Breast epithelium (tissue), 4 donors: ENCODE data around the gene TXNDC2. TPM values are rescaled to one million over a fixed set of nuclear protein-coding genes. Genes with fewer than 3 reads are reported as not detected.
"Not testable (repeated sequence)": the region's sequence is repeated elsewhere in the genome, so short reads cannot be mapped to it uniquely, and the experiment has no call there.

Source experiments
- DNase-seq, 2 donors: peaks; one replicate each; pipeline ENCODE4 v3.0.0-alpha.2; 2019; ENCODE audit warnings: low spot score in 2 of 2
- H3K27ac ChIP-seq, 2 donors: fragments of 200-600 bp; sonication (generic) in 1 of 2; one replicate each; pipeline ENCODE4 v1.5.1; 2016 to 2019; ENCODE audit warnings: mild to moderate bottlenecking in 1 of 2
- H3K27me3 ChIP-seq, 2 donors: fragments of 200-600 bp; sonication (generic) in 1 of 2; one replicate each; pipeline versions ENCODE4 v1.5.1 to v1.6.0; 2017 to 2019; ENCODE audit warnings: control low read depth in 1 of 2, mild to moderate bottlenecking in 1 of 2
- H3K36me3 ChIP-seq: fragments of 200-600 bp; one replicate; pipeline ENCODE4 v1.5.1; 2019
- H3K4me1 ChIP-seq, 2 donors: fragments of 200-600 bp; sonication (generic); one replicate each; pipeline ENCODE4 v1.5.1; 2016 to 2019; ENCODE audit warnings: control low read depth in 1 of 2
- H3K4me3 ChIP-seq, 3 donors: fragments of 200-600 bp; sonication (generic); 1 replicate in 2 of 3; 2 replicates in 1 of 3; pipeline ENCODE4 v1.5.1; 2016 to 2019; ENCODE audit warnings: mild to moderate bottlenecking in 3 of 3, moderate library complexity in 2 of 3
- H3K9me3 ChIP-seq, 2 donors: fragments of 200-600 bp; sonication (generic) in 1 of 2; one replicate each; pipeline ENCODE4 v1.5.1; 2016 to 2019; ENCODE audit warnings: control low read depth in 1 of 2
- CTCF ChIP-seq, 3 donors: fragments of 450-650 bp; IDR thresholded peaks; one replicate each; pipeline ENCODE4 v1.5.1; 2016 to 2017; ENCODE audit warnings: antibody characterized with exemption in 3 of 3, mild to moderate bottlenecking in 3 of 3, moderate library complexity in 3 of 3
- POLR2A ChIP-seq: fragments of 450-650 bp; IDR thresholded peaks from one replicate; pipeline ENCODE4 v1.6.1; 2016; ENCODE audit warnings: antibody characterized with exemption, mild to moderate bottlenecking, moderate library complexity
- POLR2AphosphoS5 ChIP-seq, 3 donors: sonication (generic); formaldehyde crosslinking; IDR thresholded peaks; one replicate each; pipeline ENCODE4 v1.6.1; 2017; ENCODE audit warnings: antibody characterized with exemption in 3 of 3
- intact Hi-C: fragments of 100-400 bp; cut with DNase I; formaldehyde crosslinking; loops from one replicate; pipeline ENCODE4 v1.15.1; 2023; ENCODE audit warnings: low total_unique reads
- total RNA-seq, 3 donors: library from RNA; depleted of rRNA; stranded (reverse); fragments of >200 nt; gene quantifications; one replicate each; pipeline ENCODE4 v1.1.0, GENCODE V29; 2016

The TXNDC2 gene
- total RNA-seq, 3 donors from 2014 or later = 0.16 TPM; not detected in 2

- Histone ChIP-seq H3K9me3 (no peaks in the 10 kb centered on the region), H3K27me3 (no peaks in the 10 kb centered on the region), H3K4me1 (no peaks in the 10 kb centered on the region), H3K27ac (no peak overlapping the region), H3K36me3 (no peaks in the 10 kb centered on the region), H3K4me3 (no peak overlapping the region)
- no peak for DNase-seq
- intact Hi-C loops = no loop called here
- TF ChIP-seq POLR2AphosphoS5 (IDR thresholded peaks at IDR 0.05) (no peak), POLR2A (no peak), CTCF (IDR thresholded peaks at IDR 0.05) (no peak)
These were observed 5.2 kb downstream of the TXNDC2 start for GRCh38 chr18:9890957-9891356.

GRCh38 chr18:9891515-9891914, 5.7 kb downstream of the TXNDC2 start:
- H3K4me3 ChIP-seq, H3K4me1 ChIP-seq, DNase-seq, H3K9me3 ChIP-seq, intact Hi-C loops, H3K36me3 ChIP-seq, H3K27ac ChIP-seq, H3K27me3 ChIP-seq: not testable (repeated sequence)

GRCh38 chr18:9894454-9895068, 8.8 kb downstream of the TXNDC2 start:
- H3K4me1 ChIP-seq = no peaks in the 10 kb centered on the region
- DNase-seq = no peak
- no peaks in the 10 kb centered on the region for H3K9me3 ChIP-seq
- no peak overlapping the region for H3K4me3 ChIP-seq
- H3K36me3 ChIP-seq = no peaks in the 10 kb centered on the region
- no peak overlapping the region for H3K27ac ChIP-seq
- TF ChIP-seq POLR2AphosphoS5 (IDR thresholded peaks at IDR 0.05) (no peak), CTCF (IDR thresholded peaks at IDR 0.05) (no peak), POLR2A (no peak)
- intact Hi-C loops = no loop called here
- H3K27me3 ChIP-seq = no peaks in the 10 kb centered on the region

GRCh38 chr18:9897129-9897528, 11.4 kb downstream of the TXNDC2 start:
- Histone ChIP-seq H3K9me3 (no peaks in the 10 kb centered on the region), H3K27me3 (no peaks in the 10 kb centered on the region), H3K36me3 (no peaks in the 10 kb centered on the region), H3K4me1 (no peaks in the 10 kb centered on the region), H3K27ac (no peak overlapping the region), H3K4me3 (no peak overlapping the region)
- intact Hi-C loops = no loop called here
- DNase-seq = no peak
- TF ChIP-seq POLR2A (no peak), CTCF (IDR thresholded peaks at IDR 0.05) (no peak), POLR2AphosphoS5 (IDR thresholded peaks at IDR 0.05) (no peak)

GRCh38 chr18:9897787-9898291, 12.1 kb downstream of the TXNDC2 start:
- DNase-seq, H3K36me3 ChIP-seq, H3K4me1 ChIP-seq, H3K4me3 ChIP-seq, intact Hi-C loops, H3K27me3 ChIP-seq, H3K9me3 ChIP-seq, H3K27ac ChIP-seq: not testable (repeated sequence)

GRCh38 chr18:9898792-9899549, 13.2 kb downstream of the TXNDC2 start:
- Histone ChIP-seq H3K4me1 (no peaks in the 10 kb centered on the region), H3K9me3 (no peaks in the 10 kb centered on the region), H3K27ac (peak overlapping the region in 1 of 2 donors; percentile 30), H3K36me3 (no peaks in the 10 kb centered on the region), H3K27me3 (no peaks in the 10 kb centered on the region), H3K4me3 (no peak overlapping the region)
- intact Hi-C loops = no loop called here
- DNase-seq = no peak
- TF ChIP-seq POLR2AphosphoS5 (IDR thresholded peaks at IDR 0.05) = no peak

GRCh38 chr18:9899550-9899930, 13.8 kb downstream of the TXNDC2 start:
- DNase-seq, intact Hi-C loops, H3K36me3 ChIP-seq, H3K27me3 ChIP-seq, H3K4me3 ChIP-seq, H3K9me3 ChIP-seq, H3K4me1 ChIP-seq: not testable (repeated sequence)
- peak overlapping the region in 1 of 2 donors; percentile 30 for H3K27ac ChIP-seq
